Measurements from ENCODE around the gene AHCYL2.
A peak's percentile ranks its signal among the peaks of the same experiment; 100 is the strongest.

Gene AHCYL2

GRCh38 chr7:129187681-129188371 is 37.0 kb upstream of the AHCYL2 start:
- TF ChIP-seq CTCF (IDR thresholded peaks at IDR 0.05): no peak
- no peaks in the 10 kb centered on the region for H3K36me3 ChIP-seq
- H3K27ac ChIP-seq: no peak overlapping the region
- H3K4me3 ChIP-seq (ENCODE audit: low read depth in 1 of 2, low read length in 1 of 2): peak overlapping the region in 1 of 2 experiments; percentile 49
- H3K9me3 ChIP-seq: no peaks in the 10 kb centered on the region
- peaks cover 82% of the 10 kb centered on the region for H3K27me3 ChIP-seq
- H3K4me1 ChIP-seq (ENCODE audit: control insufficient read depth in 1 of 2, insufficient read depth in 1 of 2, low read depth in 1 of 2, low read length in 1 of 2): peaks cover 11 to 15% of the 10 kb centered on the region in 2 experiments

- Histone ChIP-seq H3K27ac (no peak within 1 kb of the TSS), H3K36me3 (no peaks in the 10 kb centered on the region), H3K9me3 (no peaks in the 10 kb centered on the region), H3K27me3 (peaks cover 87% of the 10 kb centered on the region), H3K4me1 (ENCODE audit: control insufficient read depth in 1 of 2, insufficient read depth in 1 of 2, low read depth in 1 of 2, low read length in 1 of 2) (peaks cover 11 to 15% of the 10 kb centered on the region in 2 experiments), H3K4me3 (ENCODE audit: low read depth in 1 of 2, low read length in 1 of 2) (peak within 1 kb of the TSS in 1 of 2 experiments; percentile 49)
- no peak for TF ChIP-seq CTCF (IDR thresholded peaks at IDR 0.05)
These were observed 36.4 kb upstream of the AHCYL2 start, which contains the start of gene SMO for GRCh38 chr7:129188372-129188891. TSS of gene SMO (plus strand) at chr7:129188633. CDS start at chr7:129189152, 519 bp downstream.

GRCh38 chr7:129188892-129189660 is 35.8 kb upstream of the AHCYL2 start:
- Histone ChIP-seq H3K4me3 (ENCODE audit: low read depth in 1 of 2, low read length in 1 of 2) (peak overlapping the region in 1 of 2 experiments; percentile 49), H3K27me3 (peaks cover 87% of the 10 kb centered on the region), H3K27ac (no peak overlapping the region), H3K36me3 (no peaks in the 10 kb centered on the region), H3K9me3 (no peaks in the 10 kb centered on the region), H3K4me1 (ENCODE audit: control insufficient read depth in 1 of 2, insufficient read depth in 1 of 2, low read depth in 1 of 2, low read length in 1 of 2) (peaks cover 11 to 15% of the 10 kb centered on the region in 2 experiments)
- TF ChIP-seq CTCF (IDR thresholded peaks at IDR 0.05): no peak

- Histone ChIP-seq H3K9me3 (no peaks in the 10 kb centered on the region), H3K4me3 (ENCODE audit: low read depth in 1 of 2, low read length in 1 of 2) (no peak overlapping the region), H3K27ac (no peak overlapping the region), H3K36me3 (no peaks in the 10 kb centered on the region), H3K27me3 (peaks cover 85% of the 10 kb centered on the region), H3K4me1 (ENCODE audit: control insufficient read depth in 1 of 2, insufficient read depth in 1 of 2, low read depth in 1 of 2, low read length in 1 of 2) (peaks cover 11 to 15% of the 10 kb centered on the region in 2 experiments)
- TF ChIP-seq CTCF (IDR thresholded peaks at IDR 0.05): no peak
These were observed 35.0 kb upstream of the AHCYL2 start for GRCh38 chr7:129189661-129190310.

GRCh38 chr7:129191272-129191671 is 33.6 kb upstream of the AHCYL2 start:
- TF ChIP-seq CTCF (IDR thresholded peaks at IDR 0.05): no peak
- Histone ChIP-seq H3K9me3 (no peaks in the 10 kb centered on the region), H3K36me3 (no peaks in the 10 kb centered on the region), H3K4me1 (ENCODE audit: control insufficient read depth in 1 of 2, insufficient read depth in 1 of 2, low read depth in 1 of 2, low read length in 1 of 2) (peaks cover 11 to 15% of the 10 kb centered on the region in 2 experiments), H3K4me3 (ENCODE audit: low read depth in 1 of 2, low read length in 1 of 2) (no peak overlapping the region), H3K27ac (no peak overlapping the region), H3K27me3 (peaks cover 70% of the 10 kb centered on the region)

Data from neutrophil (primary cell).